ENCODE results near the gene DEF6. TPM values are rescaled to one million over a fixed set of nuclear protein-coding genes. Genes with fewer than 3 reads are reported as not detected.

DEF6 gene
- total RNA-seq, 1 donor from 2014 or later: 79.9 TPM

GRCh38 chr6:35354361-35355135 lies 56.9 kb downstream of the DEF6 start:
- no peak for ATAC-seq (ENCODE audit: low read depth)
- no peak overlapping the region for H3K4me3 Mint-ChIP-seq
- intact Hi-C loops (cut with micrococcal nuclease): no loop called here
- H3K9me3 Mint-ChIP-seq: no peaks in the 10 kb centered on the region
- TF ChIP-seq CTCF (IDR thresholded peaks at IDR 0.05): no peak
- H3K36me3 Mint-ChIP-seq (ENCODE audit: low read depth): peaks cover 78% of the 10 kb centered on the region
- POLR2A ChIA-PET: no interaction called here
- no peak for DNase-seq
- no peak overlapping the region for H3K27ac Mint-ChIP-seq
- H3K27me3 Mint-ChIP-seq: no peaks in the 10 kb centered on the region
- CTCF ChIA-PET: no interaction called here
- H3K4me1 Mint-ChIP-seq: peaks cover 52% of the 10 kb centered on the region

- CTCF ChIA-PET: no interaction called here
- Mint-ChIP-seq H3K27me3 (no peaks in the 10 kb centered on the region), H3K4me1 (peaks cover 48% of the 10 kb centered on the region), H3K27ac (no peak overlapping the region), H3K4me3 (no peak overlapping the region), H3K36me3 (ENCODE audit: low read depth) (peaks cover 76% of the 10 kb centered on the region), H3K9me3 (no peaks in the 10 kb centered on the region)
- no peak for TF ChIP-seq CTCF (IDR thresholded peaks at IDR 0.05)
- intact Hi-C loops (cut with micrococcal nuclease): no loop called here
- ATAC-seq (ENCODE audit: low read depth) (no peak), DNase-seq (no peak)
- POLR2A ChIA-PET: no interaction called here
These were observed 58.8 kb downstream of the DEF6 start for GRCh38 chr6:35356391-35356790.

- CTCF ChIA-PET: no interaction called here
- H3K27me3 Mint-ChIP-seq: no peaks in the 10 kb centered on the region
- ATAC-seq (ENCODE audit: low read depth) (no peak), DNase-seq (no peak)
- H3K36me3 Mint-ChIP-seq (ENCODE audit: low read depth): peaks cover 69% of the 10 kb centered on the region
- H3K4me1 Mint-ChIP-seq: peaks cover 55% of the 10 kb centered on the region
- intact Hi-C loops (cut with micrococcal nuclease): no loop called here
- H3K9me3 Mint-ChIP-seq: no peaks in the 10 kb centered on the region
- H3K27ac Mint-ChIP-seq: no peak overlapping the region
- H3K4me3 Mint-ChIP-seq: no peak overlapping the region
- no peak for TF ChIP-seq CTCF (IDR thresholded peaks at IDR 0.05)
- POLR2A ChIA-PET: no interaction called here
These were observed 60.1 kb downstream of the DEF6 start for GRCh38 chr6:35357677-35358076.

- H3K27me3 Mint-ChIP-seq: no peaks in the 10 kb centered on the region
- ATAC-seq (ENCODE audit: low read depth) (no peak), DNase-seq (no peak)
- ChIA-PET CTCF (no interaction called here), POLR2A (no interaction called here)
- intact Hi-C loops (cut with micrococcal nuclease): no loop called here
- TF ChIP-seq CTCF (IDR thresholded peaks at IDR 0.05): no peak
- H3K4me1 Mint-ChIP-seq: peaks cover 55% of the 10 kb centered on the region
- H3K4me3 Mint-ChIP-seq: no peak overlapping the region
- no peaks in the 10 kb centered on the region for H3K9me3 Mint-ChIP-seq
- H3K36me3 Mint-ChIP-seq (ENCODE audit: low read depth): peaks cover 67% of the 10 kb centered on the region
- H3K27ac Mint-ChIP-seq: no peak overlapping the region
These were observed 60.5 kb downstream of the DEF6 start for GRCh38 chr6:35358086-35358485.

GRCh38 chr6:35359346-35359743 lies 61.7 kb downstream of the DEF6 start:
- ChIA-PET CTCF (no interaction called here), POLR2A (interaction anchor here (1.7 kb wide), 1 partner anchor 11 kb away, joined by 6 read pairs; no protein-coding TSS in a partner anchor)
- no peak for TF ChIP-seq CTCF (IDR thresholded peaks at IDR 0.05)
- H3K4me1 Mint-ChIP-seq: peaks cover 56% of the 10 kb centered on the region
- intact Hi-C loops (cut with micrococcal nuclease): no loop called here
- no peak overlapping the region for H3K27ac Mint-ChIP-seq
- H3K36me3 Mint-ChIP-seq (ENCODE audit: low read depth): peaks cover 61% of the 10 kb centered on the region
- ATAC-seq (ENCODE audit: low read depth) (peak; percentile 31), DNase-seq (no peak)
- H3K9me3 Mint-ChIP-seq: no peaks in the 10 kb centered on the region
- no peak overlapping the region for H3K4me3 Mint-ChIP-seq
- H3K27me3 Mint-ChIP-seq: no peaks in the 10 kb centered on the region
